GM19328 (cell line): ENCODE measurements around the gene MT1A.

Source experiments
- ATAC-seq: cut with Tn5 transposase; IDR thresholded peaks from one replicate; pipeline ENCODE4 v1.9.1; 2021; ENCODE audit warnings: mild to moderate bottlenecking, moderate library complexity; ENCODE audit not compliant: unreplicated experiment

Gene MT1A

DNA sequence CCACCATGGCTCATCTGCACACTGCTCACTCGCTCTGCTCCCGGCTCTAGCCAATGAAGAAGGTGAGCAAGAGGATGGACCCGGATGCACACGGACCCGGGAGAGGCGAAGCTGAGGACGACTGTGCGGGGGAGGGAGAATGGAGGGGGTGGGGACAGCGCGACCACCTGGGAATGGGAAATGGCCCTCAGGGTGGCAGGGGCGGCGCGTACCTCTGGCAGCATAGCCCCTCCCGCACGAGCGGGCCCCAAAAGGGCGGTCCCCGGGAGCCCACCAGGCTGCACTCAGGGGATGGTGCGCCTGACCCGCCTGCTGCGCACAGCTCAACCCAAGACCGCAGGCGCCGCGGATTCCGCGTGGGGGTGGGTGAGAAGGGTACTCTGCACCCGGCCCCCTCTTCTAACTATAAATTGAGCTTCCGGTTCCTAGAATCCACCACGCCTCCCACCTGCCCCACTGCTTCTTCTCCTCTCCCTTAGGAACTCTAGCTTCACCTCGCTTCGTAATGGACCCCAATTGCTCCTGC is 37.3 kb downstream of the MT1A start:
- no peak for ATAC-seq

DNA sequence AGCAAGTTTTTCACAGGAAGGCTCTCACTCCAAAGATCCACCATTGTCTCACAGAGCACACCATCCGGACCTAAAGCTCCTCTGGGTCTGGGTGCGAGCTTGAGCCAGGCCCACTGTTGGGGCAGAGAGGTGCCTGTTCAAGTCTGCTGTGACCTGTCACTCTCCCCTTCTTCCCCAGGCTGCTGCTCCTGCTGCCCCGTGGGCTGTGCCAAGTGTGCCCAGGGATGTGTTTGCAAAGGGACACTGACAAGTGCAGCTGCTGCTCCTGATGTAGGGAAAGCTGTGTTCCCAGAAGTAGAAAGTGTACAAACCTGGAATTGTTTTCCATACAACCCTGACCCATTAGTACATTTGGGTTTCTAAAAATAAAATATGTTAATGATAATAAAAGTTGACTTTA is 39.0 kb downstream of the MT1A start:
- no peak for ATAC-seq

DNA sequence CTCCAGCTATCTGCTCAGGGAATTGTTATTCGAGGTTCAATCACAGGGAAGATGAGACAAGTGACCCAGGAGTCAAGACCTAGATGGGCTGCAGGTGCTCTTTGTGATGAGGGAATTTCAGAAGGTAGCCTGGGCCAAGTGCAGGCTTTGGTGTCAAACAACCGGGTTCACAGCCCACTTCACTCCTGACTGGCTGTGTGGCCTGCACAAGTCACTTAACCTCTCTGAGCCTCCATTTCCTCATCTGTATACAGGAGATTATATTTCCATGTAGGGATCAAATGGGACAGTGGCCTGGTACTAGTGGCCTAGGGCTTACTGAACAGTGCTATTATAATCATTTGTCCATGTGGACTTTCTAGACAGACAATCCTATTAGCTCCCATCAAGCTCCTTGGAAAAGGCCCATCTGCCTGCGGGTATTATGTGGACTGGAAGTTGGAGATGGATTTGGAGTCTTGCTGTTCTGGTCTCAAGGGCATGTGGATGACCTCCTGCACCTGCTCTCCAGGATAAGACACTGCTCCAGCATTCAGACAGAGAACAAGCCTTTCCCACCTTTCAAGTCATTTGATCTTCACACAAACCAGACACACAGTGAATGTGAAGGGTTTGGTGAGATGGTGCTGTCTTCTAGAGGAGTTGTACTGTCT is 40.7 kb downstream of the MT1A start:
- no peak for ATAC-seq

DNA sequence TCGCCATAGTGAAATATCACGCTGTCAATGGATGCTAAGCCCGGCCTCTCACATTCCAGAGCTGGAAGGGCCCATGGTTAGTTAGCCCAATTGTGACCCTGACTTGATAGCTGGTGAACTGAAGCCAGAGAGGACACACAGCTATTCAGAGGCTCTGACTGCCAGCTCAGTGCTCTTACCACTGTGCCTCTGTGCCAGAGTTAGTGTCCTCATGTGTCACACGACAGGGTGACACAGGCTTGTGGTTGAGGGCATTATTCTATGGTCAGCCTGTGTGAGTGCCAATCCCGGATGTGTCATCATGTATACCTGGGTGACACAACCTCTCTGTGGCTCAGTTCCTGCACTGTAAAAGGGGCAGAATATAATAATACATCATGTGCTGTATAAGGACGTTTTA is 41.4 kb downstream of the MT1A start:
- ATAC-seq: no peak

GRCh38 chr16:56681939-56682702 is 43.7 kb downstream of the MT1A start, which contains the start of gene MT1X:
Gene MT1X, plus strand, starts transcription at chr16:56682470. Its CDS starts 71 bp downstream, at chr16:56682541.
- ATAC-seq: peak; percentile 99

GRCh38 chr16:56682703-56683397 is 44.4 kb downstream of the MT1A start:
- ATAC-seq: no peak

GRCh38 chr16:56683424-56684172 is 45.1 kb downstream of the MT1A start:
- ATAC-seq: no peak

DNA sequence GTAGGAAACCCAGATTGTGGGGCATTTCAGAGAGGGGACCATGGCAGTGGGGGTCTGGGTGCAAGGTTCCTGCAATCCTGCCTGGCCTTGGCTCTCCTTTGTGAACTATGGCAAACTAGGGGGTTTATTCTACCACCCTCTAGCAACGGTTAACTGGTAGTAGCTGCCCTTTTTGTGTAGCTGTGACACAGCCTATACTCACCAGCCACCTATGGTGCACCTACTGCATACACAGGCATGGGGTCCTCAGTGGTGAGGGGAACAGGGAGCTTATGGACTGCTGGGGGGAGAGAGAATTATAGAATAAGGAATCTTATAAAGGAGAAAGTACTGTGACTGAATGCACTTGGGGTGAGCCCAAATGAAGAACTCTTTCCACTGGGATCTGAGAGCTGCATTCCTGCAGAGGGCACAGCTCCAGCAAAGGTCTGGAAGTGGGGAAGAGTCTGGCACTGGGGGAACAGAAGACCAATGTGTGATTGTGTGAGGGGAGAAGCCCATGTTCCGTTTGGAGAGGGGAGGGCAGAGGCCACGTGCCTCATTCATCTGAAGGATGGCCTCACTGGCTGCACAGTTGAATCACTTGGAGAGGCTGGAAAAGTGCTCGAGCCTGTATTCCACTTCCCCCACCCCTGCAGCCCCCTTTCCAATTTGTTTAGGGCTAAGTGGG is 45.9 kb downstream of the MT1A start:
- ATAC-seq: no peak

GRCh38 chr16:56684926-56685590 is 46.6 kb downstream of the MT1A start:
- ATAC-seq: no peak

- no peak for ATAC-seq
Observed at GRCh38 chr16:56686758-56687157, 48.3 kb downstream of the MT1A start.

- no peak for ATAC-seq
Observed at GRCh38 chr16:56688762-56689161, 50.3 kb downstream of the MT1A start.

- ATAC-seq: no peak
Observed at GRCh38 chr16:56689171-56689570, 50.7 kb downstream of the MT1A start.
